Endometrial microvascular endothelial cells (primary cell): ENCODE measurements around the gene DEFB112. TPM values are rescaled to one million over a fixed set of nuclear protein-coding genes. Genes with fewer than 3 reads are reported as not detected.

ENCODE experiments used
- in situ Hi-C: cut with HindIII; loops from 2 replicates; pipeline ENCODE4 v1.10.0; 2017; ENCODE audit warnings: low sequenced_read_pairs, low pct_unique_long_range_greater_than_20kb; ENCODE audit errors: inconsistent ontology term
- total RNA-seq: library from RNA; depleted of rRNA; stranded (reverse); fragments of >200 nt; gene quantifications from one replicate; pipeline ENCODE4 v1.2.3, GENCODE V29; 2015; ENCODE audit errors: inconsistent ontology term

DEFB112 gene, protein sequence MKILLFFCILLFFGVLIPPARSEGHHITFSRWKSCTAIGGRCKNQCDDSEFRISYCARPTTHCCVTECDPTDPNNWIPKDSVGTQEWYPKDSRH
- total RNA-seq = not detected

DNA sequence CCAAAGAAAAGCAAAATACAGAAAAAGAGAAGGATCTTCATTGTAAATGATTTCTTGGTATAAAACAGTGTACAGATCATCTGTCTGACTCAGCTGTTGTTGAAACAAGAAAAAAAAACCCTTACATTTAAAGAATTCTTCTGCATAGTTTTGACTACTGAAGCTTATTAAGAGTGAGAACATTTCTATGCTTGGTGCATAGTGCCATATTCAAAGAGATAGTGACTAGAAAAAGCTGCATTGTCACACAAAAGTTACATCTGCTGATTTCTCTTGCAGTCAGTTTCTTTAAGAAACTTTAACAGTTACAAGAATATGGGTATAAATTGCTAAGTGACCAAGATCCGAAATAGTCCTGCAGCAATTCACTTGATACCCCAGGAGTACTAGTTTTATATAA lies at the start of gene DEFB112:
DEFB112 (minus strand) TSS at position 101 of the 400 bp plus-strand sequence; CDS start at position 41, 60 bp downstream.
- in situ Hi-C loops = no loop called here

DNA sequence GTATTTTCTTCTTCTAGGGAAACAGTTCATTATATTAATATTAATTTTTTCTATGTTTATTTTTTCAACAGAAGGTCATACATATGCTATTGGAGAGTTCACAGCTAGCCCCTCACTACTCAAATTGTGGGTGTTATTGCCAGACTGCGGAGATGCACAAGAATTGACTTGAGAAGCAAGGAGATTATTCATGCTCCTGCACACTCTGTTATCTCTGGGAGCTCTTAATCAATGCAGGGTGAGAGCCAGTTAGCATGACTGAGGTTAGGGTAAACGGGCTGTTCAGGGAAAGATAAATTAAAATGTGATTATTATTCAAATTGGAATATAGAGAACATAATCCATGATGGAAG lies 48.9 kb upstream of the DEFB112 start:
- in situ Hi-C loops = no loop called here

DNA sequence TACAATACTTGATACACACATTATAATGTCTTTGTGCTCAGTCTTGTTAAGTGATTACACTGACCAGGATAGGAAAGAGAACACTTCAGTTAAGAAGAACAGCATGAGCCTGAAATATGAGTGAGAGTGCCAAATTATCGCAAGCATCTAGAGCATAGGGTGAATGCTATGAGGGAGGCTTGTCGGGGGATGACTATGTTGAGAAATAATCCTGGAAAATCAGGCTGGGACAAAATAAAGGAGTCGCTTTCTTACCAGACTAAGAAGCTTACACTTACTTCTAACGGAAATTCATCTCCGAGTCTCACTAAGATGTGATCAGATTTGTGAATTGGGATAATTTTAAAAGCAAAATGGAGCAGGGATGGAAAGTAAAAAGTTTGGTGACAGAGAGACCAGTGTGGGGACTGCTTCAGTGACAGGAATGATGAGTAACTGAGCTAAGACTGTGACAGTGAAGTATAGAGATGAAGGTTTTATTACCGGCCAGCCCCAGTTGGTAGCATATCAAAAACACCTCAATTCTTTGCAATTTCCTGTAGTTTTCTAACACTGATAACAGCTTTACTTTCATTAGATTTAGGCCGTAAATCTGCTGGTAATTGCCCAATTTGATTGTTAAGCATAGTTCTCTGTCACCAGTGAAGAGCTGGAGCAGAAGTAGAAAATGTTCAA lies 48.4 kb upstream of the DEFB112 start:
- in situ Hi-C loops = no loop called here

DNA sequence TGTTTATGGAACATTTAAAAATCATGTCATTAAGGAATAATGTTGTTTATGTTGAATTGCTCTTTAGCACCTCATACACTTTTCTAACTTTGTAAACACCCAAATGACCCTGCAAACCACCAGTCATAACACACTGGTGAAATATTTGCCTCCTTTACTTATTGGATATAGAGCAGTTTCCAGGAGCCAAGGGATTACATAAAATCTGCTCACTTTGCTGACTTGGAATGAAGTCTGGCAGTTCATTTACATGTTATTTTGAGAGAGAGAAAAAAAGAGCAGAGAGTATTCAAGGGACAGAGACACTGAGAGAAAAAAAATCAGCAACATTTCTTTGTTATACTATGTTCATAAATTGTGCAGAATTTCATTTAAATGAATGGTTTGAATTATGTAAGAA lies 46.6 kb upstream of the DEFB112 start:
- in situ Hi-C loops = no loop called here

DNA sequence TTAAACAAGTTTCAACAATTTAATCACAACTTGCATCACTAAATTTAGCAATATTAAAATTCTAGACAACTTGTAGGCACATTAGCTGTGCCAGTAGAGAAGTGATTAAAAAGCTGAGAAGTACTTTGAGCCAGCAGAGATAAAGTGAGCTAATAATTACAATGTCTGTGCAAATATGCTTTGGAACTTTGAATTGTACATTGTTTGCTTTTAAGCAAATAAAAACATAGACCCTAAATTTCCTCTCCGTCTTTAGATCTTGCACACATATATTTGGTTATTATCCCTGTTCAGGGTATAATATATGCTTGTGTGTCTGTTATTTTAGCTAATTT lies 44.2 kb upstream of the DEFB112 start:
- in situ Hi-C loops = no loop called here

DNA sequence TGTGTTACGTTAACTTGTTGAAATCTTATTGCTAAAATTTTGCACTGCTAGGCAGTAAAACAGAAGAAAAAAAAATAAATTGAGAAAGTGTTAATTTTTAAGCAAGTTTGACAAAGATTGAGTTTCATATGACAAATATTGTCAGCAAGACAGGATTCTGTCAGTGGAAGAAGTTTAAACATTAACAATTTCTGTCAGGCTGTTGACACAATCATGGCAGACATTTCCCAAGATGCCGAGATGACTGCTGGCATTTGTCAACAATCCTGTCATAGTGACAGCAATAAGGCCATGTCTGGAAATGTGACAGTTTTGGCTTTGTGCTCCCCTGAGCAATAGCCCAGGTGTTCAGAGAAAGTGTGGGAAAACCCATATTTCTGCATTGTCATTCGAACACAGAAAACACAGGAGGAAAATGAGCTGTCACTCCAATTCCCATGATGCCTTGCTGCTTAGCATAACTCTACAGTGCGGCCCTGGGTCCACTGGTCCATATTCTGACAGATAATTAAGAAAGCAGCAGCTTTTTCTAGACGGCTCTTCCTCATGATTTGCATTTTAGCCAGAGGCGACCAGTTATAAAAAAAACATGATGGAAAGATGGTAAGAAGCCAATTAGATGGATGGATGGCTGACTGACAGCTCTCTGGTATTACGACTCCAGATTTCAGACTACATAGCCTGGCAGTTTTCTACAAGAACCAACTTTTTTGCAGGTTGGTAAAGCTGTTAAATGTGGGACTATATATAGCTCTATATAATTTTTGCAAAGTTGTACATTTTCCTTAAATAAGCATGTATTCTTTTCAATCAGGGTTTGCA lies 43.6 kb upstream of the DEFB112 start:
- in situ Hi-C loops = no loop called here

DNA sequence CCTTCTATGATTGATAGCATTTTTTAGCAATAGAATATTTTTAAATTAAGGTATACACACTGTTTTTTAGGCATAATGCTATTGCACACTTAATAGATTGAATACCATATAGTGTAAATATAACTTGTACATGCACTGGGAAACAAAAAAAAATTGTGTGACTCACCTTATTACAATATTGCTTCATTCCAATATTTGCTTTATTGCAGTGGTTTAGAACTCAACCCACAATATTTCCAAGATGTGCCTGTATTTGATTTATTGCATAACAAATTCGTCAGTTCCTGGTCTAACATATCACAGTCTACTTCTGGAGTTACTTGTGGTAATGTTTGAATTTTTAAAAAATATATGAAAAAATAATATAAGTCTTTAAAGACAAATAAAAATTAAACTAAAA lies 41.9 kb upstream of the DEFB112 start:
- in situ Hi-C loops = no loop called here

DNA sequence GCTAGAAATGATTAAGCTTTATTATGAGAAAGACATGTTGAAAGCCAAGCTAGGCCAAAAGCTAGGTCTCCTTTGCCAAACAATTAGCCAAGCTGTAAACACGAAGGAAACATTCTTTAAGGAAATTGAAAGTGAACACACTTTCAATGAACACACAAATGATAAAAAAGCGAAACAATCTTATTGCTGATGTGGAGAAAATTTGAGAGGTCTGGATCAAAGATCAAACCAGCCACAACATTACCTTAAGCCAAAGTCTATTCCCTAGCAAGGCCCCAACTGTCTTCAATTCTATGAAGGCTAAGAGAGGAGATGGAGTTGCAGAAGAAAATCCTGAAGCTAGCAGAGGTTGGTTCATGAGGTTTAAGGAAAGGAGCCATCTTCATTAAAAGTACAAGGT lies 40.2 kb upstream of the DEFB112 start:
- in situ Hi-C loops = no loop called here

DNA sequence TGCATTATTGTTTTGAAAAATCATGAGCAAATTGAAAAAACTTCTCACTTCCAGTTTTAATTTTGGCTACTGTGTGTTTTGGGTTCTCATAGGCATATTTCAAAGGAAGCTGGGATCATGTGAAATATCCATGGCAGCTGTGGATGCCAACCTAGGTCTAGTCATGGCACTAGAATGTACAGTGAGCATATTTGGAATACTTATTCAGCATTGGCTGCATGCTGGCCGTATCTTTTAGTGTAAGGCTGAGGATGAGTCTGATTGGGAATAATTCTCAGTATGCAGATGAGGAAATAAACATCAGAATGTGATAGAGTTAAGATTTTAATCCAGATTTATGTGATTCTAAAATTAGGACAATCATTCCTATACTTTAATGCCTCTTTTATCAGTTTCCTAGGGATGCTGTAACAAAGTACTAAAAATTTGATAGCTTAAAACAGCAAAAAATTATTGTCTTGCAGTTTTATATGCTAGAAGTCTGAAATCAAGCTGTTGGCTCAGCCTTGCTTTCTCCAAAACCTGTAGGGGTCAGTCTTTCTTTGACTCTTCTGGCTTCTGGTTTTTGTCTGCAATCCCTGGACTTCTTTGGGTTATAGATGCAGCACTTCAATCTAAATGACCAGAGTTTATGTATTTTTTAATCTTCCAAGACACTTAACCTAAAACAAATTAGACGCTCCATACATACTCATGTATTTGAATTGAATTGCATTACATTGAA lies 37.7 kb upstream of the DEFB112 start:
- in situ Hi-C loops = no loop called here

DNA sequence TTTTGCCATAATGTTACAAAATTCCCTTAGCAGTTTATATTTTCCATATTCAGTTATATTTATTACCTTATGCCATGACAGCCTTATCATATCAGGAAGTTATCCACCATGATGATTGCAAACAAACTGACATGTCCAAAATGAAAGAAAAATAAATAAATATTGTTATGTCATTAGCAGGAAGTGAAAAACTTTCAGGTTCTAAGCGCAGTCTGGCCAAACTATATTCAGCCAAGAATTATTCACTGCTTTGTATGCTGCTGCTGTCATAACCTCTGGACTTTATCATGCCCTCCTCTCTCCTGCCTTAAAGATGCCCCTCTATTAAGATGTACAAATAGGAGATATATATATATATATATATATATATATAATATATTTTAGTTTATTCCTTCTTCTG lies 27.7 kb upstream of the DEFB112 start:
- in situ Hi-C loops = no loop called here

DNA sequence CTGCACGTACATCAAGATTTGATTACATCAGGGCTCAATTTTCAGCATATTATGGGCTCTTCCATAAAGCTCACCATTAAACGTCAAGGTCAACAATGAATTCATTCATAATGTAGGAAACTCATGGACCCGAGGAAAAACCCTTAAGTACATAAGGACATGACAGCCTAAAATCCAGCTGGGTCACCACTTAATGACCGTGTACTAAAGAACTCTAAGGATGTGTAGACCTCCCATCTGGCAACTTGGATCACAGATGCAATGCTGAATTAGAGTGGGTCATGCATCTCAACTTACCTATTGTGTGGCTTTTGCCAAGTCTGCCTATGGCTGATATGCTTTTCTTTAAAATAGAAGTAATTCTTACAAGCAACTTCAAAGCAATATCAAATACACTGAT lies 26.7 kb upstream of the DEFB112 start:
- in situ Hi-C loops = no loop called here

DNA sequence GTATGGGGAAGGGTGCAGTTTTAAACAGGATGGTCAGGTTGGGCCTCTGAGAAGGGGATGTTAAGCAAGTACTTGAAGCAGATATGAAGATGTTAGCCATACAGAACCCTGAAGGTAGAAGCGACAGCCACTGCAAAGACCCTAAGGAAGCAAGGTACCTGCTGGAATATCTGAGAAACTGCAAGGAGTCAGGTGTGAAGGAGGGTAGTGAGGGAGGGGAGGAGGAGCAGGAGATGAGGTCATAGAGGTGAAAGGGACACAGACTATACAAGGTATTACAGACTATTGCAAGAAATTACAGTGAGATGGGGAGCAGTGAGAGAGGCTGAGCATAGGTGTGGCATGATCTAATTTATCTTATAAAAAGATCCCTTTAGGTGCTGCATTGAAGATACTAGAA lies 22.2 kb upstream of the DEFB112 start:
- in situ Hi-C loops = no loop called here

DNA sequence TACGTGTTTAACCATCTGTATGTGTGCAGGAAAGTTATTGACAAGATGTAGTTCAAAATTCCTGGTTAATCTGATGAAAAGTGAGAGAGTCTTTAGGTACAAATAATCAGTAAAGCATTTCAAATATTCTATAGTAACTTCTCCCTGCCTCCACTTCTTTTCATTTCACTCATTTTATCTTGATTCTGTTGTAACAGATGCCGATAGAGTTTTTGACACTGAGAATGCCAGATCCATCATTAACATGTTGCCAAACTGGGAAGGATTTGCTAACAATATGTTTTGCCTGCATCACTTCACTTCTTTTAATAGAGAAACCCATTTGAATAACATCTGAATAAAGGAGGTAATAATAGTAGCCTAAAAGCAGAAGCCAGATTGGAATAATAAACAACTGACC lies 20.4 kb upstream of the DEFB112 start:
- in situ Hi-C loops = no loop called here

DNA sequence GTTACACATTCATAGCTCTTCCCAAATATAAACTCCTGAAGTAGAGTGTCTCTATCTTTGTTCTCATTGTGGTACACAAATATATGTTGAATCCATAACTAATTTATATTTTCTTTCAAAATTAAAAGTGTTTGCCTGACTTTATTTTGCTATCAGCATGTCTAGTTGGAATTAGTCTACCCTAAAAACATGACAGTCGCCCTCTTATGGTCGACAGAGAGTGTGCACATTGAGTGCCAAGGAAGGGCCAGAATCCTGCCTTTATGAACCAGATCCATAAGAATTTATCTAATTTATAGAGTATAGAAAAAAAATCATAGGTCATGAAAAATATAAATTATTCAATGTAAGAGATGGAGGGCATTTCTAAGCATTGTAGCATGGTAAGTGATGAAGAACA lies 12.3 kb upstream of the DEFB112 start:
- in situ Hi-C loops = no loop called here

DNA sequence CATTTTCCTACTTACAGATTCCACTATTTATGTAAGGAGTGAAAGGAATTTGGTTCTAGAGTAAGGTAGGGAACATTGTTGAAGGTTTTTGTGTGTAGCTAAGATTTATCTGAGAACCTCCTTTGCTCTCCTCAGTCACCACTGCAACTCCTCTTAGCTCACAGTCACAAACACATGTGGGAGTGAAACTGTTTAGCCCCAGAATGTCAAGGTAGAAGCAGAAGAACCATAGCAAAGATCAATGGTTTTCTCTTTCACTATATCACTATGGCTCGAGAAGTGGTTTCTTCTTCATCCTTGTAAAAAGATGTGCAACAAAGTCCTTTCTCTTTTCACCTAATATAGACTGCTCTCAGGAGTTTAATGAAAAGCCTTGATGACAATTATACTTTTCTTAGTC lies 6.5 kb upstream of the DEFB112 start:
- in situ Hi-C loops = no loop called here

DNA sequence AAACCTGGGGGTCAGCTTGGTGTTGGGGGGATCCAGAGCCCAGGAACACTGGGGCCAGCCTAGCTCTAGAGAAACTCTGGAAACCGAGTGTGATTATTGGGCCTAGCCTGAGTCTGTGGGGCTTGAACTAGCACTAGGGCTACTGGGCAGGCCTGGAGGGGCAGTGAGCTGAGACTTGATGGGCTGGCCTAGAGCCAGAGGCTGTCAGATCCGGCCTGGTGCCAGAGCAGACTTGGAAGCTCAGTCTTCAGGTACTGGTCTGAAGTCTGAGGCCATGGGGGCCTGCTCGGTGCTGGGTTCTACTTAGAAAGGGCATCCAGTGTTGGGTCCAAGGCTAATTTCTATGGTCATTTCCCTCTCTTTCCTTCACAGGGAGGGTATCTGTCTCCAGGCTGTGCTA lies 2.7 kb downstream of the DEFB112 start:
- in situ Hi-C loops = no loop called here

DNA sequence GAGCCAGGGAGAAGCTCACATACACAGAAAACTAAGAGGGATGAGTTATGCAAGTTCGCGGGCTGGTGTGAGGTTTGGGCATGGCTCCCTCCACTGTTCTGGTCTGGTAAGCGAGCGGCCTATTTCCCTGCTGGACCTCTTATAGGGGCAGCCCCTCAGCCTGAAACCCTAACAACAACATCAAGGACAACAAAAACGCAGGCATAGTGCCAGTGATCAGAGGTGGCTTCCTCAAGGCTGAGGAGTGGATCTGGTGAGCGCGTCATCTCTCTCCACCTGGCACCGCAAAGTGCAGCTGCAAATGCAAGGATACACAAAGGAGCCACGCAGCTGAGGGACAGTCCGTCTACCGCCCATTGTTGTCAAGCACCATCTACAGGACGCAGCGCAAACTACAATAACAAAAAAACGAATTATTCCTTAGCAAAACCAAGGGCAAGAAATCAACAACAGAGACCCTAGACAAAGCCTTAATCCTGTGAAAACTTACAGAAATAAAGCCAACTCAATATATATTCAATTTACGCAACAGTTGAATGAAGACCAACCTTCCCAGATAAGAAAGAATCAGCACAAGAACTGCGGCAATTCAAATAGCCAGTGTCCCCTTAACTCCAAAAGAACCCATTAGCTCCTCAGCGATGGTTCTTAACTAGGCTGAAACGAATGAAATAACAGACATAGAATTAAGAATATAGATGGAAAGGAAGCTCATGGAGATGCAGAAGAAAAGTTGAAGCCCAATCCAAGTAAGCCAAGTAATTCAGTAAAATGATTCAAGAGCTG lies 18.8 kb downstream of the DEFB112 start:
- in situ Hi-C loops = no loop called here

DNA sequence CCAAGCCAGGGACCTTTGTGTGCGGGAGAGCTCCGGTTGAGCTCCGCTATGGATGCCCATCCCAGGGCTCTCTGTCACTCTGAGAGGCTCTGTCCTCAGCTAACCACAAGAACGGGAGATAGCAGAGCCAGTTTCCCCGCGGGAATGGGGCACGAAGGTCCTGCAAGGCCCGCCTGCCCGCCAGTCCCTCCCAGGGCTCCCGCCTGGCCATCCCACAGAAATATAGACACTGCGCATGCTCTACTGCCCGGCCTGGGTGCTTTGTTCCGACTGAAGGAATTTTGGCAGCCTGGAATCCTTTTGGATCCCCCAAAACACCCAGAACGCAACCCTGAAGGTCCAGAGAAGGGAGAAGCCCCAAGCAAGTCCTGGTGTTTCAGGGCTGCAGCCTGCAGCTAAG lies 19.4 kb downstream of the DEFB112 start:
- in situ Hi-C loops = no loop called here

DNA sequence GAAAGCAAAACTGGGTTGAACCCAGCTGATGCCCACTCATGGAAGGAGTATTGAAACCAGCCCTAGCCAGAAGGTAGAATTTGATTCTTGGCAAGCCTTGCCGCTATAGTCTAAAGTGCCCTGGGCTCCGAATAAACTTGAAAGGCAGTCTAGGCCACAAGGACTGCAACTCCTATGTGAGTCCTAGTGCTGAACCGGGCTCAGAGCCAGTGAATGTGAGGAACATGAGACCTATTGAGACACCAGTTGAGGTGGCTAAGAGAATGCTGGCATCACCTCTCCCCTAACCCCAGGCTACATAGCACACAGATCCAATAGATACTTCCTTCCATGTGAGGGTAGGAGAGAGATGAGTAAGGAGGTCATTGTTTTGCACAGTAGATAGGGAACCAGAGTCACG lies 24.5 kb downstream of the DEFB112 start:
- in situ Hi-C loops = no loop called here
